GM19468 (cell line): ENCODE measurements around the gene MACROD2.

Source experiments
- ATAC-seq: cut with Tn5 transposase; IDR thresholded peaks from one replicate; pipeline ENCODE4 v1.9.1; 2021; ENCODE audit warnings: mild to moderate bottlenecking, moderate library complexity, moderate number of reproducible peaks; ENCODE audit not compliant: unreplicated experiment; ENCODE audit errors: extremely low read depth

Gene MACROD2

DNA sequence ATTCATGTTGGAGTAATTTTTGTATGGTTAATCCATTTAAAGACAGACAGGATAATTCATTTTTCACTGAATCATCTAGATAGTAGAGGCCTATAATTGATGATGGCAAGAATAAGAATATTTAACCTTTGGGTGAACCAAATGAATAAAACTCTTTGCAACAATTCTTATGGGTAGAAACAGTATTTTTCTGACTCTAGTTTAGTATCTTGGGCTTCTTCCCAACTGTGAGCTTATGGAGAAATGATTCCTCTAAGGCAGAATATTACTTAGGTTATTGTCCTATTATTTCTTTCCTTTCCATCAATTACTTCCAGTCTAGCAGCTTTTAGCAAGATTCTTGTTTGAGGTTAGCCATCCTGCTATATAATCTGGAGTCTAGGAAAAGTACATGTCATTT is 1077.0 kb downstream of the MACROD2 start:
- ATAC-seq, result no peak

DNA sequence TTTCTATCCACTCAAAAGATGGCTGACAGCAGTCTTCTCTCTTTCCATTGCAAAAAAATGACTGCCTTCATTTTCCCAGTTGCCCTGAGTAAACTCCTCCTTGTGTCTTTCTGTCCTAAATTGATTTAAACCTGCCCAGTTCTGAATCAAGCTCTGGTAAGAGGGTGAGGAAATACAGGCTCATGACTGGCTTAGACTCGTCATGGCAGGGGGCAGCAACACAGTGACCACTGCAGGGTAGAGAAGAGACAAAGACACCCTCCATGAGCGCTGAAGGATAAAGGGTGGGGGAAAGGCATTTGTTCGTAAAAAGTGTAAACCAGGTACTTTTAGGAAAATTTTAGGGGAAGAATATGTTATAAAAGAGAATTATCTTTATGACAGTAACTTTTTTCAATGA is 1080.3 kb downstream of the MACROD2 start:
- ATAC-seq, result no peak

DNA sequence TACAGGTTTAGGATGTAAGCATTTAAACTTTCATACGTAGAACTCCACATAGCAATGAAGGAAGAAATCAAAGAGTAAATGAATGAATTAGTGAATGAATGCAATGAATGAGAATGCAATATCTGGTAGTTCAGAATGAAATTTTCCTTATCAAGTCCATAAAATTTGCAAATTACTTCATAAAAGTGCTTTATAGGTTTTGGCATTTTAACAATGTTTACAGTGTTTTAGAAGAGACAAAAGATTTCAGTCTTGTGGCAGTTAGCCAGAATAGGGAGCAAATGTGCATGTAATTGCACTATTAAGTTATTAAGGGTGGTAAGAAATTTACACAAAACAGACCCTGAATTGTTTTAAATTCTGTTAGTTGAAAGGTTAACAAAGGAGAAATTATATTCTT is 1081.5 kb downstream of the MACROD2 start:
- no peak for ATAC-seq

DNA sequence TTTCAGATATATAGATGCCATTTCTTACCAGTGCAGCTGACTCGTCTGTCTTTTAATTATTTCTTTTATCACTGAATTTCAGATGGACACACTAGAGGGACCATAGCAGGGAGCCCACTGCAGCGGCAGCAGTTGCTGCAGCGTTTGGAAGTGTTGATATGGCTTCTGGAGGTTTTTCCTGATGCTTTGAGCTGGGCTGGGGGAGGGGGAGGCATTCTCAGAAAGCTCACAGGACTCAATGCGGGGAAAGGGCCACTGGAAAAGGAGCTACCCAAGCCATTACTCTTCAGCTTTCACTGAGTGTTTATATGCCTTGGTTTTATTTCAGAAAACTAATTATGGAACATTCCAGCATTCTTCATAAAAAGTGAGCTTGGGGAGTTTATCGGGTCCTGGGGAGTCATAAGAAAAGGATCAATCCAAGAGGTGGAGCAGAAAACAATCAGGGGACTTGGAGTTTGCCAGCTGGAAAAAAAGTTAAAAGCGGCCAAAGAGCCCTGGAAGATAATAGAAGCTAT is 1082.5 kb downstream of the MACROD2 start:
- ATAC-seq, result no peak

DNA sequence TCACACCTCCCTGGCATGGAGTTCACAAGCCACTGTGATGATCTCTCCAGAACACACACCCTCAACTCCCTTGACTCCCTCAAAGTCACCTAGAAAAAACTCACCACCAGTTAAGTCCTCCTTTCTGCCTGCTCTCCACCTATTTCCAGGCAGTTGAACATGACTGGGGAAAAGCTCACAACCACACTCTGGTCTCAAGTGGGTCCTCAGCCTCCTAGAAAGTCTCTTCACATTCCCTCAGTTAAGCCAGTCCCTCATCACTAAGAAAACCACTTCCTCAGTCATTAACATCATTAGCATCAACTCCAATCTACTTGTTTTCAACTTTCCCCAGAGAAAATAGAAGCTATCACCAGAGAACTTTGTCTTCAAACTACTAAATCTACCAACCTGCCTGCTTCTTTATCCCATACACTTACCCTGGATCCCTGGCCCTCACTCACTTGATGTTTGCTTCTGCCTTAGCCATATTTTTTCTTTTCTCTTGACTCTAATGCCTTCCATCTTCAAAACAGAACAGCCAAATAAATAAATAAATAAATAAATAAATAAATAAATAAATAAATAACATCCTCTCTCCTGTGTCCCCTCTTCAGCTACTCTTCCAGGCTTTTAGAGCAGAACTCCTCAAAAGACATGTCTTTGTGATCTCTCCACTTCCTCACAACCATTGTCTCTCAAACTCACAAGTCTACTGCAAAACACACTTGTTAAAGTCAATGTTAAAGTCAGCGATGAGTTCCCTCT is 1084.5 kb downstream of the MACROD2 start:
- ATAC-seq, result no peak

DNA sequence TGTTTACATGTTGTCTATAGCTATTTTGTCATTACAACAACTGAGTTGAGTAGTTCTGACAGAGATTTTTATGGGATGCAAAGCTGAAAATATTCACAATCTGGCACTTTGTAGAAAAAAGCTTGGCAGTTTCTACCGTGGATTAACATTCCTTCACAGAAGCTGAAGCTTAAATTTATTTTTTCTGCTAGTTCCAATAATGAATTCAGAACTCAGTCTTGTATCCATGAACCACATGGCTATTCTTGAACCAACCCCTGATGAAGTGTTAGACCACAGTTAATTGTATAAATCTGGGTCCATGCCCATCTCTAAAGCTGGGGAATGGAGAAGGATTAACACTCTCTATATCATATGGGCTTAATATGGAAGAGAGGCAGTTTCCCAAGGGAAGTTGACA is 1085.9 kb downstream of the MACROD2 start:
- no peak for ATAC-seq

DNA sequence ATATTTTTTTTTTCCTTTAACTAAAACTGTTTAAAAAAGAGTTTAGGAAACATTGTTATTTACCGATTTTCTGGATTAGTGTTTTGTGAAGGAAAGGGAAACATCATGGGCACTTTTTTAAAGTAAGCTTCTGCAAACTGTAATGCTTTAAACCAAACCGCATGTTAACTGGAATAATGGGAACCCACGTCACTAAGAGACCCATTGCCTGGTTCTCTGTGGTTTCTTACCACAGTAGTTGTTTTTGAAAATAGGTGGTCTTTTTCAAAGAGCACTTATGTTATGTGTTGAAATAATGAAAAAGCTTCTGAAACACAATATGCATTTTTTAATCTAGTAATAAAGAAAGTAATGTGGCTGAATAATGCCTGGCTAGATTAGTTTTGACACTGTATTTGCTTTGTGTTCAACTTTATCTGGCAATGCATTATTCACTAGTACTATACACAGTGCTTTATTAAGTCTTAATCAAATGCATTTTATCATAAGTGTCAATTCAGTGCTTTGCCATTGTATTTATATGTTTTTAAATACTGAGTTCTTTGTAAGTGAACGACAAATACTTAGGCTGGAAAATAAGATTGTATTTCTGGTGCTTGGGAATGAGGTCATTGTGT is 1096.2 kb downstream of the MACROD2 start:
- ATAC-seq, result no peak

DNA sequence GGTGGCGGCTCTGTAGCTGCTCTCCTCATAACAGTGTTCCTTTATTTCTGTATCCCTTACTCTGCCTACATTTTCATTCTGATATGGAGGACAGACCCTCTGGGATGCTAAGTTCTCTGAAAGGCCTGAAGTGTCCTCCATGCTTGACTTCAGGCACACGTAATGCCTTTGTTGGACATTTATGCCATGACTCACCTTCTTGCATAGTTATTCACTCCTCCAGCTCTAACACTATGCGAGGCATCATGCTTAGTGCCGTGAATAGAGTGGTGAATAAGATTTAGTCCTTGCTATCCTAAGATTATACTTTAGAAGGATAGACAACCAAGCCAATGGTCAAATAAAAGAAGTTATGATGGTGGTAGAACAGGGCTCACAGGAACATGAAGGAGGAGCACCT is 1103.0 kb downstream of the MACROD2 start:
- no peak for ATAC-seq

DNA sequence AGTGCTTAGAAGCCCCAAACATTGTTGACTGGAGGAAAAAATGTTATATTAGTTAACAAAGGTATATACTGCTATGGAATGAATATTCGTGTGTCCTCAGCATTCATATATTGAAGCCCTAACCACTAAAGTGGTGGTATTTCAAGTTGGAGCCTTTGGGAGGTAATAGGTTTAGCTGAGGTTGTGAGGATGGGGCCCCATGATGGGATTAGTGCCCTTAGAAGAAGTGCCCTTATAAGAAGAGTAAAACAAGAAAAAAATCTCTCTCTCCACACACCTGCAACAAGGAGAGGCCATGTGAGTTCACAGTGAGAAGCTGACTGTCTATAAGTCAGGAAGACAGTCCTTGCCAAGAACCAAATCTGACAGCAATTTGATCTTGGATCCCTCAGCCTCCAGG is 1103.8 kb downstream of the MACROD2 start:
- ATAC-seq, result no peak

DNA sequence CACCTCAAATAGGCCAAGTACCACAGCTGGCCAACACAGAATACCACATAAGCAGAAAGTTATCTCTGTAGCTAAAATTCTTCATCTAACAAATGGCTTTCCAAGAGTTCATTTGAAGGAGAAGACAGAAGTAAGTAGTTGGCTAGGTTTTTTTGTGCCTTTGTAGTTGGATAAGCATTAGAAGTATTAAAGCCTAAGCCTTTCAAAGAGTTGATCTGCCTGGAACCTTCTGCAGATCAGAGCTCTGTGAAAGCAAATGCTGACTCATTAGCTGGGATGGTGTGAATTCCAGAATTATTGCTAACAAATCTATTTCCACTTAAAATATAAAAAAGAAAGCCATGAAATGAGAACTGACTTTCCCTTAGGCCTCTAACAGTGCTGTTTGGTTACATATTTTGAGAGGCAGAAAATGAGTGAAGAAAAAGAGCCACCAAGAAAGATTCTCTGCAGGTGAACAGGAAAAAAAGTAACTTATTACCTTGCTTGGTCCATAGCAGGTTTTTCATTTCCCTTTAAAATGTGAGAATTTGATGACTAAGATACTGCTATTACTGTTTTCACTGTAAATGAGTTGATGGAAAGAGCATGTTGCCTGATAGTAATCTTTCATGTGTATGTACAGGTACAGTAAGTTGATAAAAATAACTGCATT is 1105.3 kb downstream of the MACROD2 start:
- no peak for ATAC-seq

DNA sequence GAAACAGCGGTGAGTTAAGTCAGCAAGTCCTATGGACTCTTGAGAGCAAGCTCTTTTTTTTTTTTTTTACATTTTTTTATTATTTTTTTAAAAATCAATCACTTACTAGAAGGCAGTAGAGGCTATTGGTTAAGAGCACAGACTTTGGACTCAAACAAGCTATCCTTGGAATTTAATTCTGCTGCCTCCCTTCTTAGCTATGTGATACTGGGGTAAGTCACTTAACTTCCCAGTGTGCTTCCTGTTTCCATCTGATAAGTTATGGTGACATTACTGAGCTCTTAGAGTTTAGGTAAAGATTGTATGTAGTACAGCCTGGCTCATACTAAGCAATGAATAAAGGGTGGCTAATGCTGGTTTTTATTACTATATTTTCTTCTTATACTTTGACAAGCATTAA is 1112.6 kb downstream of the MACROD2 start:
- no peak for ATAC-seq

DNA sequence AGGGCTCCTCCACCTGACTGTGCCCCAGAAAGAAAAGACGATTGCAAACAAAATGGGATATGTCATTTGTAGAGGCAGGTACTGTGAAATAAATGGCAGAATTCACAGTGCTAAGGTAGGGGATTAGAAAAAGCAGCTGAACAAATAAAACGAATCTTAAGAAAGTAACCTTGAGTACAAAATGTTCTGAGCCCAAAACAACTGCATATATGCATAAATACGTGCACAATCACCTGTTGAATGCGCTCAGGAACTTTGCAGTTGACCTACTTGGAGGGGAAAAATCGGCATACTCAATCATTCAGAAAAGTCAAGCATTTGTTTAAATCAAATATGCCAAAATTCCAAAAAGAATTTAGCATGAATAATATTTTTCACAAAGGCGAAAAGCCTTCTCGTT is 1114.2 kb downstream of the MACROD2 start:
- no peak for ATAC-seq

DNA sequence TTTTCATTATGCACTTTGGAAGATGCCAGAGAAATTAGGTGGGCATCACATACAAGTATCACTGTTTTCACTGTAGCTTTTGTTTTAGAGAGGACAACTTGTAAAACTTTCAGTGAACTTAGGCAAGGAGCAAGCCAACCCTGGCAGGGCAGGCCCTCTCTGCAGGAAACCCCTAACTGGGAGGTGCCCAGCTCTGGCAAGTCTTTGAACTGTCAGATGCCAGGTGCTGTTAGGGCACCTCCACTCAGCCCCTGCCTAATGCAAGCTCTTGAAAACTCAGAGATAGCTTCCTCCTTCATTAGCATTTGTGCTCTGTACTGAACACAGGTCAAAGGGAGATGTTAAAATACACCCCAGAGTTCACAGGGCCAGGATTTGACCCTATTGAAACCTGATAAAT is 1116.3 kb downstream of the MACROD2 start:
- no peak for ATAC-seq

DNA sequence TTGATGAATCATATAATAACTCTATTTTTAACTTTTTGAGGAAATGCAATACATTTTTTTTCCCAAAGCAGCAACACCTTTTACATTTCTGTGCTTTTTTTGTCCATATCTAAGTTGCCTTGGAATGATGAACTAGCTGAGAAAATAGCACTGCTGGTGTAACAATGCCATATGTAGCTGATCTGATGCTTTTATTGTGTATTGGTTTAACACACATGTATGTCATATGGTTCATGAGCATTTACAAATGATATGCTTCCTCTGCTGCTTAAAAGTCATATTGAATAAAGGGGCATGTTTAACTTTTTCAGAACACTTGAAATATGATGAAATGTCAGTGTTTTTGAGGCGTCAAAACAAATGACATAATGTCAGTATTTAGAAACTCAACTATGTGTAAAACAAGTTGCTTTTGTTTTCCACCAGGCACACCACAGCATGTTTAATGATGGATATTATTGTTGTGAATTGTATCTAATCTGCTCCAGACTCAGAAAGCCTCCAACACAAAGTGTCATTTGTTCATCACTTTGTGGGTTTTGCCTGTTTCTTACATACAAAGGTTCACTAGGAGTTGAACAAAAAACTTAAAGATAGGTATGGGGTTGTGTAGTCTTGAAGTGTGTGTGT is 1117.9 kb downstream of the MACROD2 start:
- ATAC-seq, result no peak

DNA sequence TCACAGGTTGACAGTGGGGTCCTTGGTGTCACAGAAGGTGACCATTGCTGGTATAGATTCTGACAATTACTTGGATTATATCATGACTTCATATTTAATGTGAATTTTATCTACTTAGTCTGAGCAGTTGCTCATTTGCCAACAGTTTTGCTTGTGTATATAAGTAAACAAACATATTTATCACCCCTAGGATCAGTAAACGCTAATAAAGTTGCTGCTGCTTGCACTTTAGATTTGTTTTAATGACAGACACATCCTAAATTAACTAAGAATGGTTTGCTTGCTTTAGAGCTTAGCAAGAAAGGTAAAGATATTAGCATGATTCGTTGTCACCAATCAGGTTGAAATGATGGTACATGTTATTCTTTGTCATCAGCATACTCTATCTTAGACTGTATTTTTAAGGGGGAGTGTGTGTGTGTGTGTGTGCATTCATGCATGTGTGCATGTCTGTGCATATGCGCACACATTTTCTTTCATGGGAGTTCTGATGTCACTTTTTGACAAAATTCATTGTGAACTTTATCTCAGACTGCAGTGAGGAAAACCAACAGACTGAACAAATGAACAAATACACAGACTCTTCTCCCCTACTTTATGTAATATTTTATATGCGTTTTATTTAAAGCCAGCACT is 1124.7 kb downstream of the MACROD2 start:
- ATAC-seq, result no peak

DNA sequence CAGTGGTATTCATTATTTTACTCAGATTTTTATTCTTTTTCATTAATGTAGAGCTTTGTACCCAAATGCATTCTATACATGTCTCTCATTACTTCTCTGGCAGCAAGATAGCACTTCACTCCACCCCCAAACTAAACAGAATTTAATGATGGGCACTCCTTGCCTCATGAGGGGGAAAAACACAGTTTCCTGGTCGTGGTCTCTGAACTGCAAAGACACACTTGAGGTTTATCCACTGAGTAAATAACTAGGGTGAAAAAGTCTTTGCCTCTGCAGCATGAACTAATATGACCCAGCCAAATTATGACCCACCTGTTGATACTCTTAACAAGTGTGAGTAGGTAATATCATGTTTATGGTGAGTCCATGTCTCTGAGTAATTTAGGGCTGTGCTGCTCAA is 1127.3 kb downstream of the MACROD2 start:
- ATAC-seq, result no peak

DNA sequence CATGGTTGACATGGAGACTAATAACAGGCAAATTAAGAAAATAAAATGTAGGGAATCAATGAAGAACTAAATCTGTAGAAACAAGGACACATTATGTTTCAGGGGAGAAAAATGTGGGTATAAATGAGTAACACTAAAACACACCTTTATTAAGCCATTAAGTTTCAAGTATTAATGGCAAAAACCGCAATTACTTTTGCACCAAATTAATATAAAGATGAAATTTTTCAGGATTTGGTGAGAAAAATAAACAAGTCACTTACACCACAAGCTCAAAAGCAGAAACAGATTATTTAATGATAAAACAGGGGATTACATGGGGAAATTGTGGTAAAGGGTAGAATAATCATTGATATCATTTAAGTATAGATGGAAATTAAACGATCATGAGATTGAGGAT is 1135.9 kb downstream of the MACROD2 start:
- ATAC-seq, result no peak

DNA sequence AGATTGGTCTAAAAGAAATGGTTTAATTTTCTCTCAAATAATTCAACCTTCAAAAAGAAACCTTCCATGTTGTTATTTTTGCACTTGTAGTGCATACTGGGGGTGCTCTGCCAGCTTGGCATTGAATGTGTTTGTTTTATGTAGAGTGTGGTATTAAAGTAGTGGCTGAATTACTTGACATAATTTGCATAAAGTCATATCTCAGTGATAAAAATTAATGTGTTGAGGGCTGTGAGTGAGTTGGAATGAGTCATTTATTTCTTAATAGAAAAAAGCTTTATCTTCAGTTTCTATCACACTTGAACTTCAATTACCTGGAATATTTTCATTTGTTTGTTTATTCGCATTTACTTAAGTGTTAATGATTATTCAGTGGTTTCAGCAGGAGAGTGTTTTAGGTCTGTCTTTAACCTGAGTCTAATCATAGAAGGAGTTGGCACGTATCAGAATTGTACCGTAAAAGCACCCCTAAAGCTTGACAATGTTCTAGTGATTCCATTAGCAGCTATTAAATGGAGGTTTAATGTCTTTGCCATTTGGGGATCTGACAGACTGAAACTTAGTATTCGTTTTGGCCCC is 1143.3 kb downstream of the MACROD2 start:
- no peak for ATAC-seq

DNA sequence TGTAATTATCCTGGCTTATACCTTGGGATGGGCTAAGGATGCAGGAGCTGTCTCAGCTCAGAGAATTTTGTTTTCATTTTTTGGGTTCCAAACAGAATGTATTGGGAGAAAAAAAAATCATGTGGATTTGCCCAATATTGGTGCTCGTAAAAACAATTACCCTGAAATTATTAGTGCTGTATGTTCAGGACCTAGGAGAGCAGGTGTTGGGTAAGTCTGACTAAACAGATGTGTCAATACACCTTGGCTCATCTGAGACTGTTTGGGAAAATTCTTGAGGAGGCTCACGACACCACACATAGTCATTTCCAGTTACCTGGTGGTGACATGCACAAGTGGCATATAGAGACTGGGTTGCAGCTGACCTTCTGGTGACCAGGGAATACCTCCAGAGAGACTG is 1144.2 kb downstream of the MACROD2 start:
- ATAC-seq, result no peak

DNA sequence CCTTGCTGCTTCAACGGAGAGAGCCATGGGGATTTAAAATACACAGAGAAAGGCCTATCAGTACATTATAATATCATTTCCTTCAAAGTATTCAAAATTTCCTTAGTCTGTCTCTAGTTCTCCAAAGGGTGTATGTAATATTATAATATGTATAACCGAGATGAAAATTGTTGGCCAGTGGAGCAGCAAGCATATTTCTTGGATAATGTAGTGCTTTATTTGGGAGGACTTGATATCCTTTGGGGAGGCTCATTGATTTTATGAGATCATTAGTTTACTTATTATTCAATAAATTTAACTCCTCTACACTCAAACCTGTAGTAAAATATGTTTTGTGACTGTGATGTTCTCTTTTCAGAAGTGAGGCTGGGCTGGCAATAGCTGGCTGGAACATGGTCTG is 1145.0 kb downstream of the MACROD2 start:
- no peak for ATAC-seq
